GM19023 (cell line): ENCODE measurements around the gene GNB1L.

Experiments used
- ATAC-seq: cut with Tn5 transposase; IDR thresholded peaks from one replicate; pipeline ENCODE4 v1.9.1; 2021; ENCODE audit warnings: mild to moderate bottlenecking, moderate library complexity; ENCODE audit not compliant: unreplicated experiment

Gene GNB1L, protein sequence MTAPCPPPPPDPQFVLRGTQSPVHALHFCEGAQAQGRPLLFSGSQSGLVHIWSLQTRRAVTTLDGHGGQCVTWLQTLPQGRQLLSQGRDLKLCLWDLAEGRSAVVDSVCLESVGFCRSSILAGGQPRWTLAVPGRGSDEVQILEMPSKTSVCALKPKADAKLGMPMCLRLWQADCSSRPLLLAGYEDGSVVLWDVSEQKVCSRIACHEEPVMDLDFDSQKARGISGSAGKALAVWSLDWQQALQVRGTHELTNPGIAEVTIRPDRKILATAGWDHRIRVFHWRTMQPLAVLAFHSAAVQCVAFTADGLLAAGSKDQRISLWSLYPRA

GRCh38 chr22:19854778-19855503 lies at the start of gene GNB1L, which contains the start of gene RTL10:
Gene GNB1L, minus strand, starts transcription at chr22:19854874. Its CDS starts 33,519 bp downstream, at chr22:19821355.
Gene RTL10, minus strand, starts transcription at chr22:19854874. Its CDS starts 2,613 bp downstream, at chr22:19852261.
- peak; percentile 82 for ATAC-seq

GRCh38 chr22:19904174-19904856 lies 49.6 kb upstream of the GNB1L start:
- ATAC-seq = no peak

GRCh38 chr22:19903513-19903912 lies 48.8 kb upstream of the GNB1L start:
- no peak for ATAC-seq

- ATAC-seq = no peak
Measured at GRCh38 chr22:19903031-19903430, 48.4 kb upstream of the GNB1L start.

- no peak for ATAC-seq
Measured at GRCh38 chr22:19902245-19902715, 47.6 kb upstream of the GNB1L start.

DNA sequence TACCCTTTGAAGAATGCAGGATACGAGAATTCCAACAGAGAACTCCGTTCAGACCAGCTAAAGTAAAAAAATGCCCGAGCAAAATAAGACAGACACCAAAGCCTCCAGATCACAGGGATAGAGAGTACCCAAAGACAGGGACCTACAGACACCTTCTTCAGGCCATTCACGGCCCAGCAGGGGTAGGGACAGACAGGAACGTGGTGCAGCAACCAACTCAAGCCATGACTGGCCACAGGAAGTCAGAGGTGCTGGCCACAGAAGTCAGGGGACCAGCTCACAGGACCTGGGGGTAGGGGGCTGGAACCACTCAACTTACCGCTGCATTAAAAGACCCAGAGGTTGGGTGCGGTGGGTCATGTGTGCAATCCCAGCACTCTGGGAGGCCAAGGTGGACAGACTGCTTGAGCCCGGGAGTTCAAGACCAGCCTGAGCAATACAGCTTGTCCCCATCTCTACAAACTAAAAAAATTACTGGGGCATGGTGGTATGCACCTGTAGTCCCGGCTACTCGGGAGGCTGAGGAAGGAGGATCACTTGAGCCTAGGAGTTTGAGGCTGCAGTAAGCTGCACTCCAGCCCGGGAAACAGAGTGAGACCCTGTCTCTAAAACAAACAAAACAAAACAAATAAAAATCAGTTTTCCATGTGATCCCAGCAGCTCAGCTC lies 47.0 kb upstream of the GNB1L start:
- no peak for ATAC-seq

GRCh38 chr22:19900707-19901436 lies 46.2 kb upstream of the GNB1L start:
- ATAC-seq = no peak

GRCh38 chr22:19898831-19899567 lies 44.3 kb upstream of the GNB1L start:
- no peak for ATAC-seq

DNA sequence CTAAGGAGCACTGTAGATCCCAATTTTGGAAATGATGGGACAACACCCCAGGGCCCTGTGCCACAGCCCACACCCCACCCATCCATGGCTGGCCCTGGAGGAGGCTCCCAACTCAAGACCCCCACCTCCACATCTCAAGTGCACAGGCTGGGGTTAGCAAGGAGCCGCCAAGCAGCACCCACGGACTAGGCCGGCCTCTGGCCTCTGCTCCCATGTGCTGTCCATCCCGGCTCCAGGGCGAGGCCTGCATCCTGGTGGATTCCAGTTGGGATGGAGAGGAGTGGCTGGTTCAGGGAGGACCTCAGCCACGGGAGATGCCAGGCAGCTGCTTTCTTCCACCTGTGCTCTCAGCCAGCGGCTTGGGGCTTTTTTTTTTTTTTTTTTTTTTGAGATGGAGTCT lies 43.5 kb upstream of the GNB1L start:
- ATAC-seq = no peak

GRCh38 chr22:19897726-19898125 lies 43.1 kb upstream of the GNB1L start:
- no peak for ATAC-seq

GRCh38 chr22:19896665-19897355 lies 42.1 kb upstream of the GNB1L start:
- no peak for ATAC-seq

- no peak for ATAC-seq
Measured at GRCh38 chr22:19895160-19895849, 40.6 kb upstream of the GNB1L start.

- ATAC-seq = no peak
Measured at GRCh38 chr22:19893363-19893762, 38.7 kb upstream of the GNB1L start.

DNA sequence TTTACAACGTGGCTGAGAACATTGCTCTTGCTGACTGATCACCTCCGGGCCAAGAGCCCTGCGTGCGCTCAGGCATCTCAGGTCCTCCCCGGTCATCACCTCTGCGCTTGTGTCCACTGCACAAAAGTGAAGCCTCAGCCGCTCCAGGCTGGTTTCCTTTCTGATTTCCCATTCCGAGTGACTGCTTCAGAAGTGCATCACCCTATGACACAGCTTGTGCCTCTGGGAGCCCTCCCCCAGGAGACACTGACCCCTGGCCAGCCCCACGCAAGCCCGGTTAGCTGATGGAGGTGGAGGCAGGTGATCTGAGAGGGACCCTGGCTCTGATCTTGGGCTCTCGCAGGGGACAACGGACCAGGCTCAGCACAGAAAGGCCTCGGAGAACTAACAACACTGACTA lies 38.3 kb upstream of the GNB1L start:
- ATAC-seq = no peak

DNA sequence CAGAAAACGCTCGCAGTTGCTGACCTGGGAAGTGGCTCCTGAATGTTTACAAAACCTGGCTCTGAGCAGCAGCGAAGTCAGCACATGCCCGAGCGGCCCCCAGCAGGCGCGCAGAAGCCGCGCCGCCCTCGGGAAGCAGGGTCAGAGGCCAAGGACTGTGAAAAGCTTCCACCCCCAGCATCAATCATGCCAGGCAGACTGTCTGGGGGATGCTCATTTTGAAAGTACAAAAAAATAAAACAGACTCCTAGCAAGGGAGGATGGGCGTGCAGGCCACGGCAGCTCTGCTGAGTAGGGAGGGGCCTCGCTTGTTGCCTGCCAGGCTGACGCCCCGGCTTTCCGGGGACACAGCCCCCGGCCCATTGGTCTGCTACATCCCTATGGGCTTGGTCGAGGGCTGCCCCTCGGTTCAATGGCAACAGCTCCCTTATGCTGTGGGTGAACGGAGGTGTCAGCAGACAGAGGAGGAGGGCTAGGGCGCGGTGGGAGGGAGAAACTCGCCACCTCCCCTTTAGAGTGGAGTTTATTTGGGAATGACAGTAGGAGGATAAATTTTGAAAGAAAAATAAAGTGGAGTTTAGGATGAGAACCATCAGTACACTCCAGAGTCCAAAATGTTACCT lies 37.7 kb upstream of the GNB1L start:
- ATAC-seq = no peak

DNA sequence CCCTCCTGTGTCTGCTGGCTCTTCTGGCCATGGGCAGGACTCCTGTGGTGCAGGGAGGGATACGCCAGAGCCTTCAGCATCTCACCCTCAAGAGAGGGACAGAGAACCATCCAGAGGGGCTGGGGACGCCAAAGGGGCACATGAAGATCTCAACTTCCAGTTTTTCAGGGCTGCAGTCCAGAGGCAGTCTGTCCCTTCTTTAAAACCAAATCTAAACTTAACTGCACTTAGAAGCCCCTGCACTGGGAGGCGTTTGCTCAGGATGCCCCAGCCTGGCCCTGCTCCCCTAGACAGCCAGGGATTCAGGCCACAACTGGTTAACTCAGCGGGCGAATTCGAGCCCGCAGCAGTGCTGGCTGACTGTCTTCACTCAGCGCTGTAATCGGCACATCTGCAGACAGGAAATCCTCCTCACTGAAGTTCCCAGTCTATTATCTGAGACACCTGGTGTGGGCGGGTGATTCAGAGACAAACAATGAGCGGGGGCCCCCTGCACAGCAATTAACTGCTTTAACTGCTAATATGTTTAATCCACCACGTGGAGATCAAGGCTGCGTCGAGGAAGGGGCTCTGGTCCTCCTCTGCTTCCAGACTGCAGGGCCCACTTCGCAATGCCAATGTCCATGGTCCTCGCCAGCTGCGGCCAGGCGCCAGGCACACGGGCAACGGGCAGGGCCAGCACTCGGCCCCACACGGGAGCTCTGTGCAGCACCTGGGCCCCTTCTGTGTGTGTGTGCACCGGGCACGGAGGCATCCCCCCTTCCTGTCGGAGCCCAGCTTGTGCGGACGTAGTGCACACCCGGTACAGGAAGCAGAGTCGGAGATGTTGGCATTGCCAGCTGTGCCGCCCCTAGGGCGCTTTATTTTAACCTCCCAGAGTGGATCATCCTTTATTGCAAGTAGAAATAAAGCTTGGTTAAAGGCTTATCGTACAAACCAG lies 36.9 kb upstream of the GNB1L start:
- no peak for ATAC-seq
